GM21515 (cell line): ENCODE data around the gene CYP21A2.
"Not testable (repeated sequence)": the region's sequence is repeated elsewhere in the genome, so short reads cannot be mapped to it uniquely, and the experiment has no call there.

ENCODE experiments used
- ATAC-seq: cut with Tn5 transposase; IDR thresholded peaks from one replicate; pipeline ENCODE4 v1.9.1; 2021; ENCODE audit not compliant: unreplicated experiment

CYP21A2 gene

DNA sequence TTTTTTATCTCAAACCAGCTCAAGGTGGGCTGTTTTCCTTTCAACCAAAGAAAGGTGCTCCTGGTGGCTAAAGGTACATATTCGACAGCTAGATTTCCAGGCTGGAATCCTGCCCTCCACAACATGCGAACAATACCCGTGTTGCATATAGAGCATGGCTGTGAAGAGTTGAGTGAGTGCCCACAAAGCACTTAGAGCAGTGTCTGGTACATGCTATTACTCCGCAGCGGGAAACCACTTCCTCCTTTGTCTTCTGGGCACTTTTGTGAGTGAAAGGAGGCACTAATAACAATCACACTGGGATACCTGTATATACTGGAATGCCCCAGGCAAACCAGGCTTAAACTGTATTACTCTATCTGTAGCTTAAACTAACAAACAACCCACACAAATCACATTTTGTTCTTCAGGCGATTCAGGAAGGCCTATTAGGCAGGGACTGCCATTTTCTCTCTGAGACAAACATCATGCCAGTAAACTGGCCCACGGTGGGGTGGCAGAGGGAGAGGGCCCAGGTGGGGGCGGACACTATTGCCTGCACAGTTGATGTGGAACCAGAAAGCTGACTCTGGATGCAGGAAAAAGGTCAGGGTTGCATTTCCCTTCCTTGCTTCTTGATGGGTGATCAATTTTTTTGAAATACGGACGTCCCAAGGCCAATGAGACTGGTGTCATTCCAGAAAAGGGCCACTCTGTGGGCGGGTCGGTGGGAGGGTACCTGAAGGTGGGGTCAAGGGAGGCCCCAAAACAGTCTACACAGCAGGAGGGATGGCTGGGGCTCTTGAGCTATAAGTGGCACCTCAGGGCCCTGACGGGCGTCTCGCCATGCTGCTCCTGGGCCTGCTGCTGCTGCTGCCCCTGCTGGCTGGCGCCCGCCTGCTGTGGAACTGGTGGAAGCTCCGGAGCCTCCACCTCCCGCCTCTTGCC is at the start of gene CYP21A2:
Gene CYP21A2, plus strand, starts transcription at position 818 of the 927 bp plus-strand sequence. Its CDS starts 8 bp downstream, at position 826.
- not testable (repeated sequence) for ATAC-seq

DNA sequence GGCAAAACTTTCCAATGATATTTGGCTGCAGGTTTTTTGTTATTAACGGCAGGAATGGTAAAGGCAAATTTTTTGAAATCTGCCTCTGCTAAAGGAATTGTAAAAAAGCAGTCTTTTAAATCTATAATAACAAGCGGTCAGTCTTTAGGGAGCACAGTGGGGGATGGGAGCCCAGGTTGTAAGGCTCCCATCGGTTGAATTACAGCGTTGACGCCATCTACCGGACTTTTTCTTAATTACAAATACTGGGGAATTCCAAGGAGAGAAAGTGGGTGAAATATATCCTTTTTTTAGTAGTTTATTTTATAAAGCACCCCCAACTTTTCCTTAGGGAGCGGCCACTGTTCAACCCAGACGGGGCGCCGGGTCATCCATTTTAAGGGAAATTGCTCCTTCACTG is 48.9 kb upstream of the CYP21A2 start:
- ATAC-seq = not testable (repeated sequence)

GRCh38 chr6:31994421-31994820 is 43.8 kb upstream of the CYP21A2 start:
- ATAC-seq = not testable (repeated sequence)

- not testable (repeated sequence) for ATAC-seq
Measured at GRCh38 chr6:31996385-31996784, 41.8 kb upstream of the CYP21A2 start.

DNA sequence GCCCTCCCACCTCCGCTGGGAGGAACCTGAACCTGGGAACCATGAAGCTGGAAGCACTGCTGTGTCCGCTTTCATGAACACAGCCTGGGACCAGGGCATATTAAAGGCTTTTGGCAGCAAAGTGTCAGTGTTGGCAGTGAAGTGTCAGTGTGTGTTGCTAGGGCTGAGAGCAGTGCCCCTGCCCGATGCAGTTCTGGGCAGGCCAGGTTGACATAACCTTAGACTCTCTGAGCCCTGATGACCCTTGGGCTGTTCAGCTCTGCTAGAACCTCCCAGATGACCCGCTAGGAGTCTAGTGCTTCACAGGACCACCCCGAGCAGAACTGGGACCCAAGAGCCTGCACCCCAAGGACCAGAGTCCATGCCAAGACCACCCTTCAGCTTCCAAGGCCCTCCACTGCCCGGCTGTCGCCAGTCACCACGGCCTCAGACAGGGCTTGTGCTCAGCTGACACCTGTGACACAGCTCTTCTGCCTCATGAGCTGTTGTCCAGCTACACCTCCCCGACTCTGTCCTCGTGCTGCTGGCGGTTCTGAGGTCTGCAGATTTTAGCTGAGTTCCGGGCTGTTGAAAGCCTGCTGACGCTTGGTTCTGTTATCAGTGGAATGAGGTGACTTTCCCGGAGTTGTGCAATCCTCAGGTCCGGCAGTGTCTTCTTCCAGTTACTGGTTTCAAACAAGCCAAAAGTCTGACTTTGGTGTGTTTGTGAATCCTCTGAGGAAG is 35.5 kb upstream of the CYP21A2 start:
- ATAC-seq = not testable (repeated sequence)

DNA sequence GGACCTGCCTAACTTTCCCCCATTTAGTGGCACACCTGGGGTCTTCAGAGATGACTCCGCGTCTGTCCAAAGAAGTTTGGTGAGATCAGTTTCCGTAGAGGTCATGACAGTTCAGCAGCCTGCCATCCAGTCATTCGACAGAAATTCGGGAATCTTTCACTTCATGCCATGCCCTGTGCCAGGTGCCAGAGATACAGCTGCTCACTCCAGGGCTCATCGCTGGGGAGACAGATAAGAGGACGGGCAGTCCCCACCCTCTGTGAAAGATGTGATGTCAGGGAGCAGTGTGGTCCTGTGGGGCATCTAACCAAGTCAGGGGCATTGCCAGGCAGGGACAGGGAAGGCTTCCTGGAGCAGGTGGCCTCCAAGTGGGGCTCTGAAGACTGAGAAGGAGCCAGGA is 34.9 kb upstream of the CYP21A2 start:
- ATAC-seq = not testable (repeated sequence)

GRCh38 chr6:32004393-32004792 is 33.8 kb upstream of the CYP21A2 start:
- ATAC-seq = not testable (repeated sequence)

DNA sequence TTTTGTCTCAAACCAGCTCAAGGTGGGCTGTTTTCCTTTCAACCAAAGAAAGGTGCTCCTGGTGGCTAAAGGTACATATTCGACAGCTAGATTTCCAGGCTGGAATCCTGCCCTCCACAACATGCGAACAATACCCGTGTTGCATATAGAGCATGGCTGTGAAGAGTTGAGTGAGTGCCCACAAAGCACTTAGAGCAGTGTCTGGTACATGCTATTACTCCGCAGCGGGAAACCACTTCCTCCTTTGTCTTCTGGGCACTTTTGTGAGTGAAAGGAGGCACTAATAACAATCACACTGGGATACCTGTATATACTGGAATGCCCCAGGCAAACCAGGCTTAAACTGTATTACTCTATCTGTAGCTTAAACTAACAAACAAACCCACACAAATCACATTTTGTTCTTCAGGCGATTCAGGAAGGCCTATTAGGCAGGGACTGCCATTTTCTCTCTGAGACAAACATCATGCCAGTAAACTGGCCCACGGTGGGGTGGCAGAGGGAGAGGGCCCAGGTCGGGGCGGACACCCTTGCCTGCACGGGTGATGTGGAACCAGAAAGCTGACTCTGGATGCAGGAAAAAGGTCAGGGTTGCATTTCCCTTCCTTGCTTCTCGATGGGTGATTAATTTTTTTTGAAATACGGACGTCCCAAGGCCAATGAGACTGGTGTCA is 33.2 kb upstream of the CYP21A2 start:
- ATAC-seq = not testable (repeated sequence)

- not testable (repeated sequence) for ATAC-seq
Measured at GRCh38 chr6:32005538-32005880, 32.7 kb upstream of the CYP21A2 start.

DNA sequence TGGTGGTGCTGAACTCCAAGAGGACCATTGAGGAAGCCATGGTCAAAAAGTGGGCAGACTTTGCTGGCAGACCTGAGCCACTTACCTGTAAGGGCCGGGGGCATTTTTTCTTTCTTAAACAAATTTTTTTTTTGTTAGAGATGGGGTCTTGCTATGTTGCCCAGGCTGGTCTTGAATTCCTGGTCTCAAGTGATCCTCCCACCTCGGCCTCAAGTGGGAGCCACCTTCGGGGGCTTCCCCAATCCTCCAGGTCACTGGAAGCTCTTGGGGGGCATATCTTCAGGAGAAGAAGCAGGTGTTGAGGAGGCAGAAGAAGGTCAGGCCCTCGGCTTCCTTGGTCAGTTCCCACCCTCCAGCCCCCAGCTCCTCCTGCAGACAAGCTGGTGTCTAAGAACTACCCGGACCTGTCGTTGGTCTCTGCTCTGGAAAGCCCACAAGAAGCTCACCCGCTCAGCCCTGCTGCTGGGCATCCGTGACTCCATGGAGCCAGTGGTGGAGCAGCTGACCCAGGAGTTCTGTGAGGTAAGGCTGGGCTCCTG is 32.2 kb upstream of the CYP21A2 start:
- ATAC-seq = not testable (repeated sequence)

- not testable (repeated sequence) for ATAC-seq
Measured at GRCh38 chr6:32007086-32007485, 31.1 kb upstream of the CYP21A2 start.

GRCh38 chr6:32008037-32008436 is 30.2 kb upstream of the CYP21A2 start:
- not testable (repeated sequence) for ATAC-seq

DNA sequence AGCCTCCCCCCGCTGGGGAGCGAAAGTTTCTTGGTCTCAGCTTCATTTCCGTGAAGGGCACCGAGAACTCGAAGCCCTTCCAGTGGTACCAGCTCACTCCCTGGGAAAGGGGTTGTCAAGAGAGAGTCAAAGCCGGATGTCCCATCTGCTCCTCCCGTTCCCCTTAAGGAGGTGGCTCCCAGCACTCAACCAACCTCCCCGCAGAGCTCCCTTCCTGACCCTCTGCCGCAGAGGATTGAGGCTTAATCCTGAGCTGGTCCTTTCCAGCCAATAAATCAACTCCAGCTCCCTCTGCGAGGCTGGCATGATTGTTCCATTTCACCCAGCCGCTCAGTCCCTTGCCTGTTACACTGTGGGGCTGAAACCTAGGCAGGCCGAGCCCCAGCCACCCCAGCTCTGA is 29.6 kb upstream of the CYP21A2 start:
- ATAC-seq = not testable (repeated sequence)

DNA sequence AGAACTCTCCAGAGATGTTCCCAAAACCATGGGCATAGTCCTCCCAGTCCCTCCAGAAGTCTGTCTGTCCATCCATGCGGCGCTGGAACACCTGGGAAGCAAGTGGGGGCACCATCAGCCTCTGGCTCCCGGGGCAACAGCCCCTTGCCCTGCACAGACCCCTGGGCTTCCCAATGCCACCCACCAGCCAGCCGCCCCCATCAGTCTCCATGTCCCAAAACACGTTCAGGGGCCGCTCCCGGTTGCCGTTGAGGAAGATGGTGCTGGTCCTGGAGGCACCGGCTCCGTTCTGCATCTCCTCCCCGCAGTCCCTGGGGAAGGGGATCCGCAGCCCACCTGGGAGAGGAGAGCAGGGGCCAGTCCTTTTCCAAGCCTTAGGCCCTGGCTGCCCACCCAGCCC is 28.7 kb upstream of the CYP21A2 start:
- ATAC-seq = not testable (repeated sequence)

- ATAC-seq = not testable (repeated sequence)
Measured at GRCh38 chr6:32010856-32011530, 27.2 kb upstream of the CYP21A2 start.

DNA sequence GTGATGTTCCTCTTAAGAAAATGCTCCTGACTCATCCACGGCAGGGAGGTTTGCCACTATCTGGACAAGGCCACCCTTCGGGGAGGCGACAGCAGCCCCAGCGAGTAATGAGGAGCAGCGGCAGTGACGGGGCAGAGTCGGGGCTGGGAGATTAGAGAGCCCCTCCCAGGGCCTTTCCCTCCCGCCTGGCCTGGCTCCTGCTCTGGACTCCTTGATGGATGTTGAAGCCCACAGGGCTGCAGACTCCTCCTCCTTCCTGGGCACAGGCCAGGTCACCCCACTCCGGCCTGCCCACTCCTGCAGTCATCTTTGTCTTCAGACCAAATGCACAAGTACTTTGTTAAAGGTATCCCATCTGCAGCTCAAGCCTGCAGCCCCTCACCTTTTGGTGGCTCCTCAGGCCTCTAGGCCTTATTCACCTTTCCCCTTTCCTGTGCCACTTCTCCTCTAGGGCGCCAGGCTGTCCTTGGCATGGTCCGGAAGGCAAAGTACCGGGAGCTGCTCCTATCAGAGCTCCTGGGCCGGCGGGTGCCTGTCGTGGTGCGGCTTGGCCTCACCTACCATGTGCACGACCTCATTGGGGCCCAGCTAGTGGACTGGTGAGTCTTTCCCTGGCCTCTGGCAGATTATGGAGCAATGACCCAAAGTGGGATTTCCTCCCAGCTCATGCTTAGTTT is 25.1 kb upstream of the CYP21A2 start:
- ATAC-seq = not testable (repeated sequence)

- not testable (repeated sequence) for ATAC-seq
Measured at GRCh38 chr6:32013738-32014137, 24.5 kb upstream of the CYP21A2 start.

DNA sequence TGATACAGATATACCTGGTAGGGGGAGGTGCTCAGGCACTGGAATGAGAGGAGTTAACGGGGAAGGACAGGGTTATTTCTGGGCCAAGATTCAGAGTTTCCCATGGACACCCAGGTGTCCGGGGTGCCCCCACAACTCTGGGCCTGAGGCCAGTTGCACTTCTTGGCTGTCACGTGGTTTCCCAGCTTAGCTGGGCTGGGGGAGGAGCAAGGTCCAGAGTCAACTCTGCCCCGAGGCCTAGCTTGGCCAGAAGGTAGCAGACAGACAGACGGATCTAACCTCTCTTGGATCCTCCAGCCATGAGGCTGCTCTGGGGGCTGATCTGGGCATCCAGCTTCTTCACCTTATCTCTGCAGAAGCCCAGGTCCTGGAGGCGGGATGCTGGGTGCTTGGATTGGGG is 23.7 kb upstream of the CYP21A2 start, which contains the start of gene C4B:
Gene C4B, plus strand, starts transcription at position 249 of the 400 bp plus-strand sequence. Its CDS starts 51 bp downstream, at position 300.
- not testable (repeated sequence) for ATAC-seq

- not testable (repeated sequence) for ATAC-seq
Measured at GRCh38 chr6:32022100-32022499, 16.1 kb upstream of the CYP21A2 start.

DNA sequence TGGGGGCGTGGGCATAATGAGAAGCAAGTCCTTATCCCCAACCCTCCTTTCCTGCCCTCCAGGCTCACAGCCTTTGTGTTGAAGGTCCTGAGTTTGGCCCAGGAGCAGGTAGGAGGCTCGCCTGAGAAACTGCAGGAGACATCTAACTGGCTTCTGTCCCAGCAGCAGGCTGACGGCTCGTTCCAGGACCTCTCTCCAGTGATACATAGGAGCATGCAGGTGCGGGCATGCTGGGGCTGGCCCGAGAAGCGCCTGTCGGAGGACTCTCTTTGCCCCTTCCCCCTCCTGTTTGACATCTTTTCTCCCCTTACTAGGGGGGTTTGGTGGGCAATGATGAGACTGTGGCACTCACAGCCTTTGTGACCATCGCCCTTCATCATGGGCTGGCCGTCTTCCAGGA is 9.6 kb upstream of the CYP21A2 start:
- ATAC-seq = not testable (repeated sequence)
